ENCODE data around the gene NCOA1.

NCOA1 gene

DNA sequence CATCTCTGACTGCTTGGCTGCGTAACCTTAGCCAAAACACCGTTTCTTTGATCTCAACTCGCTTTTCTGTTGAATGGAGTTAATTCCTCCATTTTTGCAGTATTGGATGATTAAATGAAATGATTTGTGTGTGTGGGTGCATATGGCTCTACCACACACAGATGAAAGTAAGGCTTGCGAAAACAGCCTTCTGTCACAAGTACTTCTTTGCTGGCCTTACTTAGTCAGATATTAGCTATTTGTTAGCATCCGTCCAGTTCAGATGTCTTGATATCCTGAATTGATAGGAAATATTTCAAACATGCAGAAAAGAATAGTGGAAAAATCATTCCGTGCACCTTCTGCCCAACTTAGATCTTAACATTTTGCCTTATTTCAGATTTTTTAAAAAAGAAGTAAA, 21.8 kb downstream of the NCOA1 start:
- Histone ChIP-seq H3K27me3 (ENCODE audit: insufficient read depth, poor library complexity, severe bottlenecking) (no peaks in the 10 kb centered on the region), H3K4me3 (replicated peaks; ENCODE audit: insufficient read depth, low read length) (no peak overlapping the region), H3K27ac (replicated peaks) (no peak overlapping the region)
- TF ChIP-seq, protein P1, sequence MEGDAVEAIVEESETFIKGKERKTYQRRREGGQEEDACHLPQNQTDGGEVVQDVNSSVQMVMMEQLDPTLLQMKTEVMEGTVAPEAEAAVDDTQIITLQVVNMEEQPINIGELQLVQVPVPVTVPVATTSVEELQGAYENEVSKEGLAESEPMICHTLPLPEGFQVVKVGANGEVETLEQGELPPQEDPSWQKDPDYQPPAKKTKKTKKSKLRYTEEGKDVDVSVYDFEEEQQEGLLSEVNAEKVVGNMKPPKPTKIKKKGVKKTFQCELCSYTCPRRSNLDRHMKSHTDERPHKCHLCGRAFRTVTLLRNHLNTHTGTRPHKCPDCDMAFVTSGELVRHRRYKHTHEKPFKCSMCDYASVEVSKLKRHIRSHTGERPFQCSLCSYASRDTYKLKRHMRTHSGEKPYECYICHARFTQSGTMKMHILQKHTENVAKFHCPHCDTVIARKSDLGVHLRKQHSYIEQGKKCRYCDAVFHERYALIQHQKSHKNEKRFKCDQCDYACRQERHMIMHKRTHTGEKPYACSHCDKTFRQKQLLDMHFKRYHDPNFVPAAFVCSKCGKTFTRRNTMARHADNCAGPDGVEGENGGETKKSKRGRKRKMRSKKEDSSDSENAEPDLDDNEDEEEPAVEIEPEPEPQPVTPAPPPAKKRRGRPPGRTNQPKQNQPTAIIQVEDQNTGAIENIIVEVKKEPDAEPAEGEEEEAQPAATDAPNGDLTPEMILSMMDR (IDR thresholded peaks at IDR 0.05; ENCODE audit: insufficient read depth, low read length) = no peak
- TF ChIP-seq SPI1 (IDR thresholded peaks at IDR 0.05; ENCODE audit: borderline replicate concordance, low read depth) (no peak), POLR2AphosphoS5 (IDR thresholded peaks at IDR 0.05; ENCODE audit: low read depth) (no peak)
- TF ChIP-seq, protein P2, sequence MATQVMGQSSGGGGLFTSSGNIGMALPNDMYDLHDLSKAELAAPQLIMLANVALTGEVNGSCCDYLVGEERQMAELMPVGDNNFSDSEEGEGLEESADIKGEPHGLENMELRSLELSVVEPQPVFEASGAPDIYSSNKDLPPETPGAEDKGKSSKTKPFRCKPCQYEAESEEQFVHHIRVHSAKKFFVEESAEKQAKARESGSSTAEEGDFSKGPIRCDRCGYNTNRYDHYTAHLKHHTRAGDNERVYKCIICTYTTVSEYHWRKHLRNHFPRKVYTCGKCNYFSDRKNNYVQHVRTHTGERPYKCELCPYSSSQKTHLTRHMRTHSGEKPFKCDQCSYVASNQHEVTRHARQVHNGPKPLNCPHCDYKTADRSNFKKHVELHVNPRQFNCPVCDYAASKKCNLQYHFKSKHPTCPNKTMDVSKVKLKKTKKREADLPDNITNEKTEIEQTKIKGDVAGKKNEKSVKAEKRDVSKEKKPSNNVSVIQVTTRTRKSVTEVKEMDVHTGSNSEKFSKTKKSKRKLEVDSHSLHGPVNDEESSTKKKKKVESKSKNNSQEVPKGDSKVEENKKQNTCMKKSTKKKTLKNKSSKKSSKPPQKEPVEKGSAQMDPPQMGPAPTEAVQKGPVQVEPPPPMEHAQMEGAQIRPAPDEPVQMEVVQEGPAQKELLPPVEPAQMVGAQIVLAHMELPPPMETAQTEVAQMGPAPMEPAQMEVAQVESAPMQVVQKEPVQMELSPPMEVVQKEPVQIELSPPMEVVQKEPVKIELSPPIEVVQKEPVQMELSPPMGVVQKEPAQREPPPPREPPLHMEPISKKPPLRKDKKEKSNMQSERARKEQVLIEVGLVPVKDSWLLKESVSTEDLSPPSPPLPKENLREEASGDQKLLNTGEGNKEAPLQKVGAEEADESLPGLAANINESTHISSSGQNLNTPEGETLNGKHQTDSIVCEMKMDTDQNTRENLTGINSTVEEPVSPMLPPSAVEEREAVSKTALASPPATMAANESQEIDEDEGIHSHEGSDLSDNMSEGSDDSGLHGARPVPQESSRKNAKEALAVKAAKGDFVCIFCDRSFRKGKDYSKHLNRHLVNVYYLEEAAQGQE (IDR thresholded peaks at IDR 0.05; ENCODE audit: insufficient replicate concordance, low read depth) = no peak
- no peak for DNase-seq (ENCODE audit: low read depth in 1 of 2, low spot score in 1 of 2)

DNA sequence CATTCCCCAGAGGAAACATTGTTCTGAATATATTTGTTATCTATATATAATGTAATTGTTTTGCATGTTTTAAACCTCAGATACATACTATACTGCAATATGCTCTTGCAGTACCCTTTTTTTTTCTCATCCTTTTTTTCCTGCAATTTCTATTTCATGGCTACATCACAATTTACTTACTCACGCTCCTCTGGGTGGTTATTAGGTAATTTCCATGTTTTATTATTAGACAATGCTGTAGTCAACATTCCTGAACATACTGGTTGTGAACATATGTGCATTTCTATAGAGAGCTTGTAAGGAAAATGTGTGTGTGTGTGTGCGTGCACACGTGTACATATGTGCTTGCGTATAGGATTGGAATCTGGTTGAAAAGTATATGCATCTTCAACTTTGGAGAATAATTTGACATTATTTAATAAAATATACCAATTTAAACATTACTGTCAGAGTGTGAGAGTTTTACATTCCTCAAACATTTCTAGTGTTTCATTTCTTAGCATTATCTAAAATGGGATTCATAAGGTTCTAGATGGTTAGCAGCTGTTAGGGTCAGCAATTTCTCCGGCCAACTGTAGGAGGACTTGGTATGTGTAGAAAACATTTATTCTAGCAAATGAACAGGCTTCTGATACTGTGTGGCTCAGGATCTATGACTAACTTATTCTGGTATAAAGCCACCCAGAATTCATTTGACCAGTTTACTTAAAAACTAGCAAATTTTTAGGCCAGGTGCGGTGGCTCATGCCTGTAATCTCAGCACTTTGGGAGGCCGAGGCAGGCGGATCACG, 22.4 kb downstream of the NCOA1 start:
- Histone ChIP-seq H3K27me3 (ENCODE audit: insufficient read depth, poor library complexity, severe bottlenecking) (no peaks in the 10 kb centered on the region), H3K4me3 (replicated peaks; ENCODE audit: insufficient read depth, low read length) (no peak overlapping the region), H3K27ac (replicated peaks) (no peak overlapping the region)
- no peak for TF ChIP-seq SPI1 (IDR thresholded peaks at IDR 0.05; ENCODE audit: borderline replicate concordance, low read depth)
- TF ChIP-seq GABPA (IDR thresholded peaks at IDR 0.05; ENCODE audit: low read depth) = no peak
- no peak for TF ChIP-seq POLR2AphosphoS5 (IDR thresholded peaks at IDR 0.05; ENCODE audit: low read depth)
- TF ChIP-seq, protein P2 (IDR thresholded peaks at IDR 0.05; ENCODE audit: insufficient replicate concordance, low read depth) = no peak
- TF ChIP-seq, protein P1 (IDR thresholded peaks at IDR 0.05; ENCODE audit: insufficient read depth, low read length) = no peak
- no peak for DNase-seq (ENCODE audit: low read depth in 1 of 2, low spot score in 1 of 2)

DNA sequence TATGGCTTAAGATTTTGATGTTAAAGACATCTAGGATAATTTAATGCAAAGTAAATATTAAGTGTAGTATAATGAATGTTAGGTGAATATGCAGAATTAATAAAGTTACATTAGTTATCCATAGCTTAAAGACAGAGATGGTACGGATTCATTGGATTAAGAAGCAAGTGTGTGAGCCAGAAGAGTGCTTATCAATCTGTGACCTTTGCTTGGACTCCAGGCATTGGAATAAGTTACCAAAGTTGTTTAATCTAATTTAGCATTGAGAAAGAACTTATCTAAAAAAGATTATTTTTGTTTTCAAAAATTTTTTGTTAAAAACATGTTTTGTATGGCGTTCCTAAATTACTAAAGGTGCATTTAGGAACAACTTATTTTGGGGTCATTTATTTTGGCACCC, 23.8 kb downstream of the NCOA1 start:
- DNase-seq (ENCODE audit: low read depth in 1 of 2, low spot score in 1 of 2) = no peak

More for the DNA sequence above, 23.8 kb downstream of the NCOA1 start:
- no peaks in the 10 kb centered on the region for H3K27me3 ChIP-seq (ENCODE audit: insufficient read depth, poor library complexity, severe bottlenecking)
- H3K4me3 ChIP-seq (replicated peaks; ENCODE audit: insufficient read depth, low read length) = no peak overlapping the region
- no peak overlapping the region for H3K27ac ChIP-seq (replicated peaks)
- TF ChIP-seq POLR2AphosphoS5 (IDR thresholded peaks at IDR 0.05; ENCODE audit: low read depth) = no peak
- TF ChIP-seq, protein P2 (IDR thresholded peaks at IDR 0.05; ENCODE audit: insufficient replicate concordance, low read depth) = no peak
- TF ChIP-seq SPI1 (IDR thresholded peaks at IDR 0.05; ENCODE audit: borderline replicate concordance, low read depth) = no peak
- TF ChIP-seq, protein P1 (IDR thresholded peaks at IDR 0.05; ENCODE audit: insufficient read depth, low read length) = no peak
- TF ChIP-seq GABPA (IDR thresholded peaks at IDR 0.05; ENCODE audit: low read depth) = no peak

All from HL-60 (cell line).